Measurements from ENCODE around the gene EEPD1.

DNA sequence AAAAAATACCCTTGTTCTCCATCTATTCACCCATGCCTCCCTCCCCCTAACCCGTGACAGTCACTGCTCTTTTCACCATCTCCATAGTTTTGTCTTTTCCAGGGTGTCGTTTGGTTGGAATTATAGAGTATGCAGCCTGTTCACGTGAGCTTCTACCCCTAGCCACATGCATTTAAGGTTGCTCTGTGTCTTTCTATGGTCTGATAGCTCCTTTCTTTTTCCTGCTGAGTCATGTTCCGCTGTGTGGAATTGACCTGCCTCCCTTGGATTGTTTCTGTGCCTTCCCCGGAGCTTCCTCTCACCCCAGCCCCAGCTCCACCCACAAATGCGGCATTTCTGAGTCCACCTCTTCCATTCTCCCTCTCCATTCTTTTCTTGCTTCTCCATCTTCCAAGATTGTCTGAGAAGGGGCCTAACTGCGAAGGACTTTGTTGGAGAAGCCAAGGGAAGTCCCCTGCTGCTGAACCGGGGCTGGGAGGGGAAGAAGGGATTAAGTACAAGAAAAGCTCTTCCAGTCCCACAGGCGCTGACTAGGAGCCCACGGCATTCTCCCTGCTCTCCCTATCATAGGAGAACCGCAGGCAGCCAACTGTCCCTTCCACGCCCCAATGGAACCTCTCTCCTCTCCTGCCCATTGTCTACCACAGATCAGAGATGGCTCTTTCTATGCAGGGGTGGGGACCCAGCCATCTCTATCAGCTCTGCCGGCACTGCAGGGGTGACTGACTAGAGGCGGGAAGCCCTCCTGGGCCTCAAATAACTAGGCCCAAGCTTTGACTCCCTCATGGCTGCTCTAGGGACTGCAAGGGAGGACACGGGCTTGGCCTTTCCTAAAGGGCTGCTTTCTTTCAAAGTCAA is 149.1 kb downstream of the EEPD1 start:
- TF ChIP-seq, protein P1, sequence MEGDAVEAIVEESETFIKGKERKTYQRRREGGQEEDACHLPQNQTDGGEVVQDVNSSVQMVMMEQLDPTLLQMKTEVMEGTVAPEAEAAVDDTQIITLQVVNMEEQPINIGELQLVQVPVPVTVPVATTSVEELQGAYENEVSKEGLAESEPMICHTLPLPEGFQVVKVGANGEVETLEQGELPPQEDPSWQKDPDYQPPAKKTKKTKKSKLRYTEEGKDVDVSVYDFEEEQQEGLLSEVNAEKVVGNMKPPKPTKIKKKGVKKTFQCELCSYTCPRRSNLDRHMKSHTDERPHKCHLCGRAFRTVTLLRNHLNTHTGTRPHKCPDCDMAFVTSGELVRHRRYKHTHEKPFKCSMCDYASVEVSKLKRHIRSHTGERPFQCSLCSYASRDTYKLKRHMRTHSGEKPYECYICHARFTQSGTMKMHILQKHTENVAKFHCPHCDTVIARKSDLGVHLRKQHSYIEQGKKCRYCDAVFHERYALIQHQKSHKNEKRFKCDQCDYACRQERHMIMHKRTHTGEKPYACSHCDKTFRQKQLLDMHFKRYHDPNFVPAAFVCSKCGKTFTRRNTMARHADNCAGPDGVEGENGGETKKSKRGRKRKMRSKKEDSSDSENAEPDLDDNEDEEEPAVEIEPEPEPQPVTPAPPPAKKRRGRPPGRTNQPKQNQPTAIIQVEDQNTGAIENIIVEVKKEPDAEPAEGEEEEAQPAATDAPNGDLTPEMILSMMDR (IDR thresholded peaks at IDR 0.05), result no peak
- TF ChIP-seq POLR2A (IDR thresholded peaks at IDR 0.05), result no peak

Measured in uterus (tissue), 2 donors.